Endothelial cell of umbilical vein (primary cell): ENCODE measurements around the gene SLC7A10. TPM values are rescaled to one million over a fixed set of nuclear protein-coding genes. Genes with fewer than 3 reads are reported as not detected.

ENCODE experiments used
- BruUV-seq: library from RNA; stranded (reverse); fragments of 400-500 nt; replicated peaks from 2 replicates; lab custom pipeline; 2021; lab: Mats Ljungman, UMichigan
- CTCF ChIA-PET: fragments of 300-600, 350-600 bp; sonication (Branson Sonifier 250); formaldehyde crosslinking; loops from one replicate; lab custom pipeline; 2021; ENCODE audit warnings: antibody characterized with exemption, inconsistent platforms; lab: Charles Lee
- POLR2A ChIA-PET: fragments of 300-600, 350-600 bp; sonication (Branson Sonifier 250); formaldehyde crosslinking; loops from one replicate; lab custom pipeline; 2021; ENCODE audit warnings: antibody characterized with exemption, inconsistent platforms; lab: Charles Lee
- DNase-seq: peaks from one replicate; pipeline ENCODE4 v3.0.0-alpha.2; 2011; ENCODE audit warnings: low read depth, low spot score
- FAIRE-seq: peaks from 2 replicates; lab custom pipeline; 2011; peaks lifted over from hg19 to GRCh38; lab: Jason Lieb, UNC
- H2AFZ ChIP-seq: 2 replicates; pipeline ENCODE4 v1.6.0; 2012; ENCODE audit warnings: low read depth, low read length, control low read depth, inconsistent platforms
- H3K27ac ChIP-seq: 2 replicates; pipeline ENCODE4 v1.5.1; 2011; ENCODE audit warnings: low read depth, mild to moderate bottlenecking, control low read depth, low read length, moderate library complexity; ENCODE audit not compliant: insufficient read depth
- H3K27me3 ChIP-seq, 2 experiments: 2 replicates each; pipeline versions ENCODE4 v1.6.0 to v1.6.1; 2011; ENCODE audit warnings: low read length in 2 of 2, mixed read lengths in 1 of 2; ENCODE audit not compliant: control insufficient read depth in 2 of 2, insufficient read depth in 2 of 2
- H3K36me3 ChIP-seq, 2 experiments: 2 replicates in 1 of 2; 3 replicates in 1 of 2; pipeline ENCODE4 v1.5.1; 2011; ENCODE audit warnings: low read length in 2 of 2, mild to moderate bottlenecking in 1 of 2, moderate library complexity in 1 of 2; ENCODE audit not compliant: control insufficient read depth in 2 of 2, insufficient read depth in 2 of 2; ENCODE audit errors: extremely low read depth in 1 of 2
- H3K4me1 ChIP-seq: 3 replicates; pipeline ENCODE4 v1.5.1; 2011; ENCODE audit warnings: mild to moderate bottlenecking, low read length; ENCODE audit not compliant: control insufficient read depth, insufficient read depth; ENCODE audit errors: extremely low read depth
- H3K4me2 ChIP-seq: 2 replicates; pipeline ENCODE4 v1.6.1; 2011; ENCODE audit warnings: low read length, control low read depth, mixed read lengths; ENCODE audit not compliant: insufficient read depth
- H3K4me3 ChIP-seq, 3 experiments: fragments of 200-600 bp in 1 of 3; sonication (generic), shearing (Covaris generic) in 1 of 3; replicated peaks in 1 of 3; 2 replicates each; pipeline ENCODE4 v1.5.1; 2011 to 2016; ENCODE audit warnings: control low read depth in 3 of 3, low read length in 3 of 3, mild to moderate bottlenecking in 2 of 3, inconsistent platforms in 1 of 3, low read depth in 1 of 3, moderate library complexity in 1 of 3; ENCODE audit not compliant: insufficient read depth in 1 of 3
- H3K79me2 ChIP-seq: 2 replicates; pipeline ENCODE4 v1.6.0; 2012; ENCODE audit warnings: low read length, inconsistent platforms; ENCODE audit not compliant: control insufficient read depth, insufficient read depth
- H3K9ac ChIP-seq: replicated peaks from 2 replicates; pipeline ENCODE3; 2011; ENCODE audit warnings: low read length, control low read depth; ENCODE audit not compliant: insufficient read depth; ENCODE audit errors: extremely low read depth
- H3K9me1 ChIP-seq: replicated peaks from 3 replicates; pipeline ENCODE4 v1.6.0; 2011; ENCODE audit warnings: mild to moderate bottlenecking, low read length; ENCODE audit not compliant: control insufficient read depth, insufficient read depth; ENCODE audit errors: extremely low read depth
- H3K9me3 ChIP-seq: replicated peaks from 2 replicates; pipeline ENCODE4 v1.5.1; 2012; ENCODE audit warnings: low read length, inconsistent platforms; ENCODE audit not compliant: control insufficient read depth, insufficient read depth
- H4K20me1 ChIP-seq: replicated peaks from 2 replicates; pipeline ENCODE3; 2011; ENCODE audit warnings: mild to moderate bottlenecking, low read length; ENCODE audit not compliant: control insufficient read depth, insufficient read depth; ENCODE audit errors: extremely low read depth
- EZH2 ChIP-seq: IDR thresholded peaks from 2 replicates; pipeline ENCODE4 v1.6.1; 2012; ENCODE audit warnings: borderline replicate concordance, low read depth, mild to moderate bottlenecking, moderate library complexity, low read length, inconsistent platforms; ENCODE audit not compliant: severe bottlenecking
- FOS ChIP-seq: IDR thresholded peaks from 2 replicates; pipeline ENCODE4 v1.6.1; 2011; ENCODE audit warnings: mild to moderate bottlenecking, low read length, moderate library complexity, borderline replicate concordance; ENCODE audit not compliant: insufficient read depth
- GATA2 ChIP-seq: IDR thresholded peaks from 2 replicates; pipeline ENCODE4 v1.7.0; 2011; ENCODE audit warnings: low read depth, mild to moderate bottlenecking, moderate library complexity, mixed read lengths, low read length; ENCODE audit not compliant: insufficient read length, insufficient read depth
- MYC ChIP-seq: IDR thresholded peaks from one replicate; pipeline ENCODE4 v1.6.1; 2011; ENCODE audit warnings: mild to moderate bottlenecking, low read depth, low read length
- POLR2A ChIP-seq: IDR thresholded peaks from 2 replicates; pipeline ENCODE4 v1.6.1; 2012; ENCODE audit warnings: low read depth, mild to moderate bottlenecking, control low read depth, low read length
- POLR2AphosphoS5 ChIP-seq: IDR thresholded peaks from 2 replicates; pipeline ENCODE4 v1.6.1; 2012; ENCODE audit warnings: low read depth, mild to moderate bottlenecking, control low read depth, low read length, moderate library complexity; ENCODE audit not compliant: insufficient read depth
- dilution Hi-C: fragments of 300-500 bp; cut with MboI; formaldehyde crosslinking; loops from one replicate; pipeline ENCODE4 v1.15.0; 2019; ENCODE audit warnings: low sequenced_read_pairs; ENCODE audit not compliant: extremely low pct_ligation_motif_present
- intact Hi-C: fragments of 100-400 bp; cut with micrococcal nuclease; formaldehyde crosslinking; loops from one replicate; pipeline ENCODE4 v1.10.0; 2022
- polyA plus RNA-seq, 4 experiments: library from polyadenylated mRNA; depleted of rRNA in 3 of 4; stranded (reverse) in 3 of 4; unstranded in 1 of 4; fragments of >200 nt; gene quantifications; 2 replicates each; pipeline versions ENCODE4 v1.2.1 to v1.2.3, GENCODE V29; 2011 to 2012; ENCODE audit warnings: missing spikeins in 1 of 4
- total RNA-seq: library from RNA; stranded (reverse); gene quantifications from 2 replicates; pipeline ENCODE4 v1.2.3, GENCODE V29; 2021
- TF ChIP-seq, protein P1 (sequence below), 2 donors: IDR thresholded peaks; 1 replicate in 1 of 2; 2 replicates in 1 of 2; pipeline ENCODE4 v1.5.1; 2011; ENCODE audit warnings: low read length in 2 of 2, mild to moderate bottlenecking in 2 of 2, moderate library complexity in 2 of 2, control low read depth in 1 of 2, inconsistent platforms in 1 of 2, low read depth in 1 of 2; ENCODE audit not compliant: insufficient read depth in 1 of 2; ENCODE audit errors: extremely low read depth in 1 of 2
- TF ChIP-seq, protein P2 (sequence below): IDR thresholded peaks from 2 replicates; pipeline ENCODE4 v1.6.1; 2011; ENCODE audit not compliant: insufficient read depth, insufficient read length

Gene SLC7A10
- total and polyA plus RNA-seq, 2 donors (not counting 3 experiments of a cell fraction or from before 2014, with no cell fraction given) = not detected

DNA sequence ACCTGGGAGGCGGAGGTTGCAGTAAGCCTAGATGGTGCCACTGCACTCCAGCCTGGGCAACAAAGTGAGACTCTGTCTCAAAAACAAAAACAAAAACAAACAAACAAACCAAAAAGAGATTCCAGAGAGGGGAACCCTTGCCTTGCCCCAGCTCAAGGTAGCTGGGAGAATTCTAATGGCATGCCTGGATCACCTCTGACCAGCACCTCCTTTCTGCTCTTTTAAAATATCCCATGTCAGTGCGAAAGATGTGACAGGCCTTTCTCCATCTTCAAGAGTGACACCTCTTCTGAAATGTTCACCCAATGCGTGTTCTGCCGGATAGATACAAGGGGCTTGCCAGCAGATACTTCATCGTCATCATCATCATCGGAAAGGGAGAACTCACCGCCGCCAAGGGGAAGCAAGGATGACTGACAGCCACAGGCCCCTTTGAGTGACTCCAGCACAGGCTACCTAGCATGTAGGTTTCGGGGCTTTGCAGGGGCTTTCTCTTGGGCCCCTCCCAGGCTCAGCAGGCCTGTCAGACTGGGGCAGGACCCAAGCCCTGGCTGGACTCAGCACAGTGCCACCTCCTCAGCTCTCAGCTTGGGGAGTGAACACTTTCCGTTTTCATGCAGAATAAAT lies 50.4 kb downstream of the SLC7A10 start:
- Histone ChIP-seq H3K36me3 (no peaks in the 10 kb centered on the region), H3K79me2 (no peaks in the 10 kb centered on the region), H3K9me3 (no peaks in the 10 kb centered on the region), H3K9me1 (no peaks in the 10 kb centered on the region), H2AFZ (no peak overlapping the region), H3K27me3 (peaks cover 0 to 7% of the 10 kb centered on the region in 2 experiments), H3K9ac (no peak overlapping the region), H3K4me3 (no peak overlapping the region), H3K4me2 (no peak overlapping the region), H3K27ac (no peak overlapping the region), H3K4me1 (peaks cover 15% of the 10 kb centered on the region), H4K20me1 (no peaks in the 10 kb centered on the region)
- DNase-seq = no peak
- ChIA-PET CTCF (interaction anchor here (1.5 to 5.8 kb wide), 6 partner anchors 10 to 31 kb away, joined by 3 to 32 read pairs (median 8); no protein-coding TSS in a partner anchor), POLR2A (no interaction called here)
- BruUV-seq = no TSS peak
- intact Hi-C loops (loop anchor here (5.0 kb wide), 1 partner anchor 202 kb away; no protein-coding TSS in a partner anchor), dilution Hi-C loops (no loop called here)
- no peak for TF ChIP-seq POLR2AphosphoS5
- TF ChIP-seq, protein P1, sequence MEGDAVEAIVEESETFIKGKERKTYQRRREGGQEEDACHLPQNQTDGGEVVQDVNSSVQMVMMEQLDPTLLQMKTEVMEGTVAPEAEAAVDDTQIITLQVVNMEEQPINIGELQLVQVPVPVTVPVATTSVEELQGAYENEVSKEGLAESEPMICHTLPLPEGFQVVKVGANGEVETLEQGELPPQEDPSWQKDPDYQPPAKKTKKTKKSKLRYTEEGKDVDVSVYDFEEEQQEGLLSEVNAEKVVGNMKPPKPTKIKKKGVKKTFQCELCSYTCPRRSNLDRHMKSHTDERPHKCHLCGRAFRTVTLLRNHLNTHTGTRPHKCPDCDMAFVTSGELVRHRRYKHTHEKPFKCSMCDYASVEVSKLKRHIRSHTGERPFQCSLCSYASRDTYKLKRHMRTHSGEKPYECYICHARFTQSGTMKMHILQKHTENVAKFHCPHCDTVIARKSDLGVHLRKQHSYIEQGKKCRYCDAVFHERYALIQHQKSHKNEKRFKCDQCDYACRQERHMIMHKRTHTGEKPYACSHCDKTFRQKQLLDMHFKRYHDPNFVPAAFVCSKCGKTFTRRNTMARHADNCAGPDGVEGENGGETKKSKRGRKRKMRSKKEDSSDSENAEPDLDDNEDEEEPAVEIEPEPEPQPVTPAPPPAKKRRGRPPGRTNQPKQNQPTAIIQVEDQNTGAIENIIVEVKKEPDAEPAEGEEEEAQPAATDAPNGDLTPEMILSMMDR (IDR thresholded peaks at IDR 0.05; ENCODE audit: extremely low read depth in 1 of 2, insufficient read depth in 1 of 2, low read depth in 1 of 2, low read length in 2 of 2) = no peak
- no peak for TF ChIP-seq MYC
- no peak for TF ChIP-seq GATA2
- TF ChIP-seq, protein P2, sequence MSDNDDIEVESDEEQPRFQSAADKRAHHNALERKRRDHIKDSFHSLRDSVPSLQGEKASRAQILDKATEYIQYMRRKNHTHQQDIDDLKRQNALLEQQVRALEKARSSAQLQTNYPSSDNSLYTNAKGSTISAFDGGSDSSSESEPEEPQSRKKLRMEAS = no peak
- TF ChIP-seq EZH2 = no peak
- no peak for TF ChIP-seq POLR2A
- no peak for TF ChIP-seq FOS
- no peak for FAIRE-seq
